HCT116 (cell line): ENCODE measurements around the gene NHLRC3.

Experiments
- CEBPB ChIP-seq: IDR thresholded peaks from 2 replicates; pipeline ENCODE4 v1.6.1; 2012; ENCODE audit warnings: low read depth
- ELF1 ChIP-seq: IDR thresholded peaks from 2 replicates; pipeline ENCODE4 v1.6.1; 2012; ENCODE audit warnings: low read depth, borderline replicate concordance
- EZH2 ChIP-seq: fragments of 200-600 bp; sonication (generic); IDR thresholded peaks from 2 replicates; pipeline ENCODE4 v1.6.1; 2017; ENCODE audit warnings: antibody characterized with exemption, mixed run types
- EZH2phosphoT487 ChIP-seq: fragments of 200-600 bp; IDR thresholded peaks from 2 replicates; pipeline ENCODE4 v1.6.1; 2018; ENCODE audit warnings: antibody characterized with exemption, borderline replicate concordance
- POLR2AphosphoS5 ChIP-seq: IDR thresholded peaks from 2 replicates; pipeline ENCODE4 v1.6.1; 2011; ENCODE audit warnings: mild to moderate bottlenecking, low read depth, low read length, moderate library complexity
- RAD21 ChIP-seq: IDR thresholded peaks from 2 replicates; pipeline ENCODE4 v1.6.1; 2012; ENCODE audit warnings: low read depth, mild to moderate bottlenecking
- SIN3A ChIP-seq: IDR thresholded peaks from 2 replicates; pipeline ENCODE4 v1.6.1; 2012; ENCODE audit warnings: low read depth
- SP1 ChIP-seq: IDR thresholded peaks from 2 replicates; pipeline ENCODE4 v1.6.1; 2012; ENCODE audit warnings: low read depth
- SRF ChIP-seq: IDR thresholded peaks from 2 replicates; pipeline ENCODE4 v1.6.1; 2012; ENCODE audit warnings: low read depth
- YY1 ChIP-seq: IDR thresholded peaks from 2 replicates; pipeline ENCODE4 v1.6.1; 2011; ENCODE audit warnings: low read length, low read depth, moderate library complexity, mild to moderate bottlenecking; ENCODE audit not compliant: insufficient replicate concordance; ENCODE audit errors: extremely low read depth
- TF ChIP-seq, protein P1 (sequence below), 3 experiments: fragments of 200-600 bp in 1 of 3; sonication (generic) in 1 of 3; IDR thresholded peaks in 2 of 3; conservative IDR thresholded peaks in 1 of 3; 2 replicates each; pipeline ENCODE4 v1.5.1; 2012 to 2017; ENCODE audit warnings: low read depth in 2 of 3, low read length in 2 of 3, antibody characterized with exemption in 1 of 3, borderline replicate concordance in 1 of 3, control low read depth in 1 of 3, mild to moderate bottlenecking in 1 of 3, mixed read lengths in 1 of 3, mixed run types in 1 of 3, moderate library complexity in 1 of 3; ENCODE audit not compliant: insufficient read depth in 1 of 3
- TF ChIP-seq, protein P2 (sequence below): IDR thresholded peaks from 2 replicates; pipeline ENCODE4 v1.6.1; 2012

DNA sequence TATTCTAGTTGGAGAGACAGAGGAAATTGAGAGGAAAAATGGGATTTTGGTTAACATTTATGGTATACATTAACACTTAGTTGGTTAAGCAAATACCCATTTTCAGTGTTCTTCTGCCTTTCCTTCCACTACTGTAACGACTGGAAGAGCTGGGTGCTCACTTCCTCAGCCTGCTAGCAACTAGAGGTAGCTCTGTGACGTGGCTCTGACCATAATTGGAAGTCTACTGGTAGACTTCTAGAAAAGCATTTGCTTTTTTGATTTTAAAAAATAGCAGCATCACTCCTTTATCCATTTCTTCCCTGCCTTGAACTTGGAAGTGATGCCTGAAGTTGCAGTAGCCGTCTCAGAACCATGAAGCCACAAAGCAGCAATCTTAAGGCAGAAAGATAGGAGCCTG, 15.9 kb downstream of the NHLRC3 start:
- TF ChIP-seq RAD21: no peak
- TF ChIP-seq EZH2: no peak
- TF ChIP-seq, protein P1, sequence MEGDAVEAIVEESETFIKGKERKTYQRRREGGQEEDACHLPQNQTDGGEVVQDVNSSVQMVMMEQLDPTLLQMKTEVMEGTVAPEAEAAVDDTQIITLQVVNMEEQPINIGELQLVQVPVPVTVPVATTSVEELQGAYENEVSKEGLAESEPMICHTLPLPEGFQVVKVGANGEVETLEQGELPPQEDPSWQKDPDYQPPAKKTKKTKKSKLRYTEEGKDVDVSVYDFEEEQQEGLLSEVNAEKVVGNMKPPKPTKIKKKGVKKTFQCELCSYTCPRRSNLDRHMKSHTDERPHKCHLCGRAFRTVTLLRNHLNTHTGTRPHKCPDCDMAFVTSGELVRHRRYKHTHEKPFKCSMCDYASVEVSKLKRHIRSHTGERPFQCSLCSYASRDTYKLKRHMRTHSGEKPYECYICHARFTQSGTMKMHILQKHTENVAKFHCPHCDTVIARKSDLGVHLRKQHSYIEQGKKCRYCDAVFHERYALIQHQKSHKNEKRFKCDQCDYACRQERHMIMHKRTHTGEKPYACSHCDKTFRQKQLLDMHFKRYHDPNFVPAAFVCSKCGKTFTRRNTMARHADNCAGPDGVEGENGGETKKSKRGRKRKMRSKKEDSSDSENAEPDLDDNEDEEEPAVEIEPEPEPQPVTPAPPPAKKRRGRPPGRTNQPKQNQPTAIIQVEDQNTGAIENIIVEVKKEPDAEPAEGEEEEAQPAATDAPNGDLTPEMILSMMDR (IDR thresholded peaks at IDR 0.05 in 2 of 3, conservative IDR thresholded peaks at IDR 0.05 in 1 of 3; ENCODE audit: borderline replicate concordance in 1 of 3, insufficient read depth in 1 of 3, low read depth in 2 of 3, low read length in 2 of 3): no peak
- TF ChIP-seq EZH2phosphoT487: no peak
- no peak for TF ChIP-seq SP1
- no peak for TF ChIP-seq YY1
- no peak for TF ChIP-seq SIN3A
- TF ChIP-seq, protein P2, sequence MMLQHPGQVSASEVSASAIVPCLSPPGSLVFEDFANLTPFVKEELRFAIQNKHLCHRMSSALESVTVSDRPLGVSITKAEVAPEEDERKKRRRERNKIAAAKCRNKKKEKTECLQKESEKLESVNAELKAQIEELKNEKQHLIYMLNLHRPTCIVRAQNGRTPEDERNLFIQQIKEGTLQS: no peak
- no peak for TF ChIP-seq CEBPB
- no peak for TF ChIP-seq POLR2AphosphoS5
- TF ChIP-seq SRF: no peak
- no peak for TF ChIP-seq ELF1
